Breast epithelium (tissue), 3 donors: ENCODE results near the gene SPINDOC.

Experiments used
- CTCF ChIP-seq, 3 donors: fragments of 450-650 bp; IDR thresholded peaks; one replicate each; pipeline ENCODE4 v1.5.1; 2016 to 2017; ENCODE audit warnings: antibody characterized with exemption in 3 of 3, mild to moderate bottlenecking in 3 of 3, moderate library complexity in 3 of 3
- POLR2A ChIP-seq: fragments of 450-650 bp; IDR thresholded peaks from one replicate; pipeline ENCODE4 v1.6.1; 2016; ENCODE audit warnings: antibody characterized with exemption, mild to moderate bottlenecking, moderate library complexity
- POLR2AphosphoS5 ChIP-seq, 3 donors: sonication (generic); formaldehyde crosslinking; IDR thresholded peaks; one replicate each; pipeline ENCODE4 v1.6.1; 2017; ENCODE audit warnings: antibody characterized with exemption in 3 of 3

- TF ChIP-seq CTCF (IDR thresholded peaks at IDR 0.05) (no peak), POLR2A (no peak), POLR2AphosphoS5 (IDR thresholded peaks at IDR 0.05) (no peak)
Observed at GRCh38 chr11:63837739-63838138, 24.5 kb downstream of the SPINDOC start.
